GM23338 (cell line): Measurements from ENCODE around the gene MVP. TPM values are rescaled to one million over a fixed set of nuclear protein-coding genes. Genes with fewer than 3 reads are reported as not detected.
A peak's percentile ranks its signal among the peaks of the same experiment; 100 is the strongest.

Experiments
- ATAC-seq: fragments of 200-7000 bp; cut with Tn5 transposase; 3 replicates; pipeline ENCODE4 v1.9.1; 2020
- DNase-seq: peaks from one replicate; pipeline ENCODE4 v3.0.0-alpha.2; 2015; ENCODE audit warnings: low spot score
- H2AFZ ChIP-seq: fragments of 200-600 bp; sonication (generic); 2 replicates; pipeline ENCODE4 v1.8.0; 2016; ENCODE audit warnings: antibody characterized with exemption, mild to moderate bottlenecking, moderate library complexity
- H3F3A ChIP-seq: fragments of 200-600 bp; sonication (generic); replicated peaks from 2 replicates; pipeline ENCODE4 v1.8.0; 2017; ENCODE audit warnings: antibody characterized with exemption, mixed run types, low read depth
- H3K27ac ChIP-seq: fragments of 200-600 bp; sonication (generic); 2 replicates; pipeline ENCODE4 v1.6.1; 2016; ENCODE audit warnings: low read depth
- H3K27me3 ChIP-seq: fragments of 200-600 bp; sonication (generic); 2 replicates; pipeline ENCODE4 v1.8.0; 2016; ENCODE audit warnings: mild to moderate bottlenecking, mixed run types, moderate library complexity; ENCODE audit not compliant: insufficient read depth
- H3K36me3 ChIP-seq: fragments of 200-600 bp; sonication (generic); 2 replicates; pipeline ENCODE4 v1.8.0; 2016; ENCODE audit warnings: mild to moderate bottlenecking; ENCODE audit not compliant: insufficient read depth
- H3K4me1 ChIP-seq: fragments of 200-600 bp; sonication (generic); 2 replicates; pipeline ENCODE4 v1.8.0; 2016; ENCODE audit warnings: mild to moderate bottlenecking, moderate library complexity; ENCODE audit not compliant: insufficient read depth
- H3K4me2 ChIP-seq: fragments of 200-600 bp; sonication (generic); 2 replicates; pipeline ENCODE4 v1.7.1; 2017; ENCODE audit warnings: mixed run types
- H3K4me3 ChIP-seq: fragments of 200-600 bp; sonication (generic); 2 replicates; pipeline ENCODE4 v1.6.1; 2016; ENCODE audit warnings: mixed run types
- H3K79me2 ChIP-seq: fragments of 200-600 bp; sonication (generic); replicated peaks from 2 replicates; pipeline ENCODE4 v1.8.0; 2017; ENCODE audit warnings: mild to moderate bottlenecking; ENCODE audit not compliant: insufficient read depth
- H3K9me2 ChIP-seq: fragments of 200-600 bp; sonication (generic); 2 replicates; pipeline ENCODE4 v1.8.0; 2017; ENCODE audit not compliant: insufficient read depth
- H4K20me1 ChIP-seq: fragments of 200-600 bp; sonication (generic); replicated peaks from 2 replicates; pipeline ENCODE4 v1.8.0; 2017; ENCODE audit warnings: mild to moderate bottlenecking; ENCODE audit not compliant: insufficient read depth
- H3K27ac Mint-ChIP-seq: 2 replicates; pipeline ENCODE4 v1.8.0; 2020; ENCODE audit warnings: inconsistent platforms, mild to moderate bottlenecking, moderate library complexity, mixed read lengths
- H3K27me3 Mint-ChIP-seq: 3 replicates; pipeline ENCODE4 v1.8.0; 2022; ENCODE audit warnings: low read depth, mild to moderate bottlenecking, moderate library complexity, mixed read lengths, inconsistent platforms; ENCODE audit not compliant: insufficient read depth, poor library complexity
- H3K36me3 Mint-ChIP-seq: 3 replicates; pipeline ENCODE4 v1.8.0; 2021; ENCODE audit warnings: low read depth, mild to moderate bottlenecking, inconsistent platforms, moderate library complexity, mixed read lengths
- H3K4me1 Mint-ChIP-seq: 3 replicates; pipeline ENCODE4 v1.8.0; 2020; ENCODE audit warnings: mild to moderate bottlenecking, inconsistent platforms, mixed read lengths
- H3K4me3 Mint-ChIP-seq: 3 replicates; pipeline ENCODE4 v1.8.0; 2021; ENCODE audit warnings: moderate library complexity, mild to moderate bottlenecking, inconsistent platforms, mixed read lengths
- H3K9me3 Mint-ChIP-seq: 3 replicates; pipeline ENCODE4 v1.8.0; 2020; ENCODE audit warnings: moderate library complexity, mild to moderate bottlenecking, inconsistent platforms, mixed read lengths
- EZH2 ChIP-seq: fragments of 200-600 bp; sonication (generic); IDR thresholded peaks from one replicate; pipeline ENCODE4 v1.8.0; 2017; ENCODE audit warnings: antibody characterized with exemption, mild to moderate bottlenecking, low read depth; ENCODE audit not compliant: unreplicated experiment
- EZH2phosphoT487 ChIP-seq: fragments of 200-600 bp; sonication (generic); IDR thresholded peaks from one replicate; pipeline ENCODE4 v1.8.1; 2018; ENCODE audit warnings: antibody characterized with exemption; ENCODE audit not compliant: unreplicated experiment
- NANOG ChIP-seq: IDR thresholded peaks from 2 replicates; pipeline ENCODE4 v1.6.1; 2016; ENCODE audit warnings: antibody characterized with exemption, borderline replicate concordance
- POLR2AphosphoS5 ChIP-seq: IDR thresholded peaks from 2 replicates; pipeline ENCODE4 v1.6.1; 2016; ENCODE audit warnings: antibody characterized with exemption, low read depth
- STAT1 ChIP-seq: IDR thresholded peaks from one replicate; pipeline ENCODE4 v1.6.1; 2016; ENCODE audit warnings: antibody characterized with exemption; ENCODE audit not compliant: unreplicated experiment
- ZNF331 ChIP-seq: fragments of 250-450 bp; sonication (Bioruptor Pico); IDR thresholded peaks from 2 replicates; pipeline ENCODE4 v1.5.0; 2020; ENCODE audit warnings: low read depth, mild to moderate bottlenecking, moderate library complexity
- polyA plus RNA-seq: library from polyadenylated mRNA; unstranded; fragments of >200 nt; fragmentation: Nextera tagmentation; extraction: Ambion mirVana; gene quantifications from 2 replicates; pipeline ENCODE4 v1.2.1, GENCODE V29; 2016
- total RNA-seq: library from RNA; depleted of rRNA; stranded (reverse); fragments of >200 nt; shearing (Covaris generic); gene quantifications from 2 replicates; pipeline ENCODE4 v1.2.3, GENCODE V29; 2014
- TF ChIP-seq, protein P1 (sequence below): fragments of 250-450 bp; sonication (Bioruptor Pico); IDR thresholded peaks from 2 replicates; pipeline ENCODE4 v1.5.0; 2020; ENCODE audit warnings: mild to moderate bottlenecking, moderate library complexity
- TF ChIP-seq, protein P2 (sequence below): IDR thresholded peaks from 2 replicates; pipeline ENCODE4 v1.6.1; 2016; ENCODE audit warnings: antibody characterized with exemption

Gene MVP
- total and polyA plus RNA-seq, 2 experiments from 2014 or later: 1.4 to 3.7 TPM

DNA sequence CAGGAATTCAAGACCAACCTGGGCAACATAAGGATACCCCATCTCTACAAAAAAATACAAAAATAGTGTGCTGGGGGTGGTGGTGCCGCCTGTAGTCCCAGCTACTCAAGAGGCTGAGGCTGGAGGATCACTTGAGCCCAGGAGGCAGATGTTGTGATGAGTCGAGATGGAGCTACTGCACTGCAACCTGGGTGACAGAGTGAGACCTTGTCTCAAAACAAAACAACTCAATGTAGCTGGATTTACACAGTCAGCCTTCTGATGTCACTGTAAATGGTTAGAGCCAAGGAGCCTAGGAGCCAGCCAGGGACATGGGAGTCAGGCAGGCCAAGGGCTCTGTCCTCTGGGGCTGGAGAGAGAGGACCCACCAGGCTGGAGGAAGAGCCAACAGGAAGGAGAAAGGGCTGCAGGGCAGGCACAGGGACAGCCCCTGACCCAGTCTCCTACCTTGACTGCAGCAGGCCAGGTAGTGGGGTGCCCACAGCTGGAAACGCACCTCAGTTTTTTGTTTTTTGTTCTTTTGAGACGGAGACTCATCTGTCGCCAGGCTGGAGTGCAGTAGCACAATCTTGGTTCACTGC lies 34.3 kb downstream of the MVP start (continued):
- no peak for TF ChIP-seq EZH2
- TF ChIP-seq ZNF331 (CRISPR knock-in tag): no peak

DNA sequence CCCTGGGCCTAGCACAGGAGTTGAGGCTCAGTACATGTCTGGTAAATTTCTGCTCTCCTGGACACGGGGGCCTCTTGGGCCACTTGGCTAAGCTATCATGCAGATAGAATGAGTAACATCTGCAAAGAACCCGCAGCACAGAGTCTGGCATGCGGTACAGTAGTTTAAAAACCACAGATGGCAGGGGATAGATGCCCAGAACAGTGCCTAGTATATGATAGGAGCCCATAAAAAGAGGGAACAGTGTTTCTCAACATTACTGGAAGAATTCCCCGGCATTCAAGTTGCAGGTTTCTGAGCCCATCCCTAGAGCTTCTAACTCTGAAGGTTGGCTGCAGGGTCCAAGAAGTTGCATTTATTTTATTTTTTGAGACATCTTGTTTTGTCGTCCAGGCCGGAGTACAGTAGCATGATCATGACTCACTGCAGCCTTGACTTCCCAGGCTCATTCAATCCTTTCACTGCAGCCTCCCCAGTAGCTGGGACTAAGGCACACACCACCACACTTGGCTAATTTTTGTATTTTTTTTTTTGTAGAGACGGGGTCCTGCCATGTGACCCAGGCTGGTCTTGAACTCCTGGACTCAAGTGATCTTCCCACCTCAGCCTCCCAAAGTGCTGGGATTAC lies 37.0 kb downstream of the MVP start:
- no peak overlapping the region for H3K4me3 ChIP-seq
- H3K27ac ChIP-seq: peak overlapping the region; percentile 39; the same call in 1 of the 2 replicates
- H4K20me1 ChIP-seq: no peaks in the 10 kb centered on the region; the same call in 1 of the 2 replicates
- no peak overlapping the region for H2AFZ ChIP-seq
- H3K27me3 Mint-ChIP-seq: peaks cover 21% of the 10 kb centered on the region
- peaks cover 5% of the 10 kb centered on the region for H3K4me1 ChIP-seq
- H3K9me2 ChIP-seq: no peaks in the 10 kb centered on the region
- H3K27ac Mint-ChIP-seq: 0 out of 2 replicates have a peak overlapping the region, but pooled peaks have one; percentile 53
- no peak overlapping the region for H3K4me3 Mint-ChIP-seq
- H3K36me3 ChIP-seq: peaks cover 4% of the 10 kb centered on the region; the same call in 1 of the 2 replicates
- H3K4me2 ChIP-seq: no peak overlapping the region
- peaks cover 13% of the 10 kb centered on the region for H3K4me1 Mint-ChIP-seq
- TF ChIP-seq NANOG: no peak
- no peak for TF ChIP-seq POLR2AphosphoS5
- no peaks in the 10 kb centered on the region for H3F3A ChIP-seq
- H3K9me3 Mint-ChIP-seq: no peaks in the 10 kb centered on the region
- H3K27me3 ChIP-seq: no peaks in the 10 kb centered on the region
- peaks cover 25% of the 10 kb centered on the region for H3K36me3 Mint-ChIP-seq
- DNase-seq: no peak
- peaks cover 11% of the 10 kb centered on the region for H3K79me2 ChIP-seq
- ATAC-seq: no peak

DNA sequence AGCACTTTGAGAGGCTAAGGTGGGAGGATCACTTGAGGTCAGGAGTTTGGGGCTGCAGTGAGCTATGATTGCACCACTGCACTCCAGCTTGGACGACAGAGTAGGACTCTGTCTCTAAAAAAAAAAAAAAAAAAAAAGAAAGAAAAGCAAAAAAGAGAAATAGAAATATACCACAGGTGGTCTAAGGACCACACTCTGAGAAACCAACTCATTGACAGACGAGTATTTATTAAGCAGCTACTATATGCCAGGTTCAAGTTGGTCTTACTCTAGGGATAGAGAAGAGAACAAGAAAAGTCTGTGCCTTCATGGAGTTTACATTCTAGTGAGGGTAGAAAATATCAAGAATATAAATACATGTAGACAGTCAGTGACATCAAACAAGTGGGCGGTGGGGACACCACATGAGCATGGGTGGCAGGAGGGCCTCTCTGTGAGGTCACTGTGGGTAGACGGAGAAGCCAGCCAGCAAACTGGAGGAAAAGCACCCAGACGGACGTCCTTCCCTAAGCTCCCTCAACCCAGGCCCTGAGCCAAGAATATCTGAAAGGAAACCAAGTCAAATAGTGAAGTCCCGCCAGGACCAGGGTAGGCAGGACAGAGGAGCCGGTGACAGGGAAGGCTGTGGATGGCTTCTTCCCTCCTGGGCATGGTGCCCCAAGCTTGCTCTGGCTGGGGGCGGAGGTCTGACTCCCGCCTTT lies 38.0 kb downstream of the MVP start:
- Histone ChIP-seq H2AFZ (no peak overlapping the region), H3K27ac (no peak overlapping the region), H3K4me1 (peaks cover 5% of the 10 kb centered on the region), H4K20me1 (no peaks in the 10 kb centered on the region; the same call in 1 of the 2 replicates), H3K36me3 (peaks cover 4% of the 10 kb centered on the region; the same call in 1 of the 2 replicates), H3K4me2 (no peak overlapping the region), H3F3A (0 out of 2 replicates have a peak, but pooled peaks cover 3% of the 10 kb centered on the region), H3K9me2 (no peaks in the 10 kb centered on the region), H3K79me2 (peaks cover 13% of the 10 kb centered on the region), H3K27me3 (no peaks in the 10 kb centered on the region), H3K4me3 (no peak overlapping the region)
- no peak overlapping the region for H3K27ac Mint-ChIP-seq
- H3K36me3 Mint-ChIP-seq: peaks cover 25% of the 10 kb centered on the region
- peaks cover 21% of the 10 kb centered on the region for H3K27me3 Mint-ChIP-seq
- no peak for DNase-seq
- H3K4me1 Mint-ChIP-seq: peaks cover 13% of the 10 kb centered on the region
- no peak overlapping the region; the same call in 2 of the 3 replicates for H3K4me3 Mint-ChIP-seq
- no peaks in the 10 kb centered on the region for H3K9me3 Mint-ChIP-seq
- ATAC-seq: no peak
- TF ChIP-seq ZNF331 (CRISPR knock-in tag) (no peak), NANOG (no peak), POLR2AphosphoS5 (no peak), EZH2phosphoT487 (no peak), STAT1 (no peak), EZH2 (no peak)
- TF ChIP-seq, protein P1, sequence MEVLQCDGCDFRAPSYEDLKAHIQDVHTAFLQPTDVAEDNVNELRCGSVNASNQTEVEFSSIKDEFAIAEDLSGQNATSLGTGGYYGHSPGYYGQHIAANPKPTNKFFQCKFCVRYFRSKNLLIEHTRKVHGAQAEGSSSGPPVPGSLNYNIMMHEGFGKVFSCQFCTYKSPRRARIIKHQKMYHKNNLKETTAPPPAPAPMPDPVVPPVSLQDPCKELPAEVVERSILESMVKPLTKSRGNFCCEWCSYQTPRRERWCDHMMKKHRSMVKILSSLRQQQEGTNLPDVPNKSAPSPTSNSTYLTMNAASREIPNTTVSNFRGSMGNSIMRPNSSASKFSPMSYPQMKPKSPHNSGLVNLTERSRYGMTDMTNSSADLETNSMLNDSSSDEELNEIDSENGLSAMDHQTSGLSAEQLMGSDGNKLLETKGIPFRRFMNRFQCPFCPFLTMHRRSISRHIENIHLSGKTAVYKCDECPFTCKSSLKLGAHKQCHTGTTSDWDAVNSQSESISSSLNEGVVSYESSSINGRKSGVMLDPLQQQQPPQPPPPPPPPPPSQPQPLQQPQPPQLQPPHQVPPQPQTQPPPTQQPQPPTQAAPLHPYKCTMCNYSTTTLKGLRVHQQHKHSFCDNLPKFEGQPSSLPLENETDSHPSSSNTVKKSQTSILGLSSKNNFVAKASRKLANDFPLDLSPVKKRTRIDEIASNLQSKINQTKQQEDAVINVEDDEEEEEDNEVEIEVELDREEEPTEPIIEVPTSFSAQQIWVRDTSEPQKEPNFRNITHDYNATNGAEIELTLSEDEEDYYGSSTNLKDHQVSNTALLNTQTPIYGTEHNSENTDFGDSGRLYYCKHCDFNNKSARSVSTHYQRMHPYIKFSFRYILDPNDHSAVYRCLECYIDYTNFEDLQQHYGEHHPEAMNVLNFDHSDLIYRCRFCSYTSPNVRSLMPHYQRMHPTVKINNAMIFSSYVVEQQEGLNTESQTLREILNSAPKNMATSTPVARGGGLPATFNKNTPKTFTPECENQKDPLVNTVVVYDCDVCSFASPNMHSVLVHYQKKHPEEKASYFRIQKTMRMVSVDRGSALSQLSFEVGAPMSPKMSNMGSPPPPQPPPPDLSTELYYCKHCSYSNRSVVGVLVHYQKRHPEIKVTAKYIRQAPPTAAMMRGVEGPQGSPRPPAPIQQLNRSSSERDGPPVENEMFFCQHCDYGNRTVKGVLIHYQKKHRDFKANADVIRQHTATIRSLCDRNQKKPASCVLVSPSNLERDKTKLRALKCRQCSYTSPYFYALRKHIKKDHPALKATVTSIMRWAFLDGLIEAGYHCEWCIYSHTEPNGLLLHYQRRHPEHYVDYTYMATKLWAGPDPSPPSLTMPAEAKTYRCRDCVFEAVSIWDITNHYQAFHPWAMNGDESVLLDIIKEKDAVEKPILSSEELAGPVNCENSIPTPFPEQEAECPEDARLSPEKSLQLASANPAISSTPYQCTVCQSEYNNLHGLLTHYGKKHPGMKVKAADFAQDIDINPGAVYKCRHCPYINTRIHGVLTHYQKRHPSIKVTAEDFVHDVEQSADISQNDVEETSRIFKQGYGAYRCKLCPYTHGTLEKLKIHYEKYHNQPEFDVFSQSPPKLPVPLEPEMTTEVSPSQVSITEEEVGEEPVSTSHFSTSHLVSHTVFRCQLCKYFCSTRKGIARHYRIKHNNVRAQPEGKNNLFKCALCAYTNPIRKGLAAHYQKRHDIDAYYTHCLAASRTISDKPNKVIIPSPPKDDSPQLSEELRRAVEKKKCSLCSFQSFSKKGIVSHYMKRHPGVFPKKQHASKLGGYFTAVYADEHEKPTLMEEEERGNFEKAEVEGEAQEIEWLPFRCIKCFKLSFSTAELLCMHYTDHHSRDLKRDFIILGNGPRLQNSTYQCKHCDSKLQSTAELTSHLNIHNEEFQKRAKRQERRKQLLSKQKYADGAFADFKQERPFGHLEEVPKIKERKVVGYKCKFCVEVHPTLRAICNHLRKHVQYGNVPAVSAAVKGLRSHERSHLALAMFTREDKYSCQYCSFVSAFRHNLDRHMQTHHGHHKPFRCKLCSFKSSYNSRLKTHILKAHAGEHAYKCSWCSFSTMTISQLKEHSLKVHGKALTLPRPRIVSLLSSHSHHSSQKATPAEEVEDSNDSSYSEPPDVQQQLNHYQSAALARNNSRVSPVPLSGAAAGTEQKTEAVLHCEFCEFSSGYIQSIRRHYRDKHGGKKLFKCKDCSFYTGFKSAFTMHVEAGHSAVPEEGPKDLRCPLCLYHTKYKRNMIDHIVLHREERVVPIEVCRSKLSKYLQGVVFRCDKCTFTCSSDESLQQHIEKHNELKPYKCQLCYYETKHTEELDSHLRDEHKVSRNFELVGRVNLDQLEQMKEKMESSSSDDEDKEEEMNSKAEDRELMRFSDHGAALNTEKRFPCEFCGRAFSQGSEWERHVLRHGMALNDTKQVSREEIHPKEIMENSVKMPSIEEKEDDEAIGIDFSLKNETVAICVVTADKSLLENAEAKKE: no peak
- TF ChIP-seq, protein P2, sequence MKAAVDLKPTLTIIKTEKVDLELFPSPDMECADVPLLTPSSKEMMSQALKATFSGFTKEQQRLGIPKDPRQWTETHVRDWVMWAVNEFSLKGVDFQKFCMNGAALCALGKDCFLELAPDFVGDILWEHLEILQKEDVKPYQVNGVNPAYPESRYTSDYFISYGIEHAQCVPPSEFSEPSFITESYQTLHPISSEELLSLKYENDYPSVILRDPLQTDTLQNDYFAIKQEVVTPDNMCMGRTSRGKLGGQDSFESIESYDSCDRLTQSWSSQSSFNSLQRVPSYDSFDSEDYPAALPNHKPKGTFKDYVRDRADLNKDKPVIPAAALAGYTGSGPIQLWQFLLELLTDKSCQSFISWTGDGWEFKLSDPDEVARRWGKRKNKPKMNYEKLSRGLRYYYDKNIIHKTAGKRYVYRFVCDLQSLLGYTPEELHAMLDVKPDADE: no peak
